Measurements from ENCODE around the gene MMS19.

GRCh38 chr10:97450828-97451227 is 47.4 kb downstream of the MMS19 start:
- TF ChIP-seq CTCF (IDR thresholded peaks at IDR 0.05; ENCODE audit: low read depth, low read length) (no peak), EZH2phosphoT487 (IDR thresholded peaks at IDR 0.05; ENCODE audit: low read depth) (no peak)

Data from OCI-LY3 (cell line).